C4-2B (cell line): Measurements from ENCODE around the gene KRT26.

Source experiments
- CTCF ChIP-seq: fragments of 450-650 bp; conservative IDR thresholded peaks from 2 replicates; pipeline ENCODE4 v1.5.1; 2017; ENCODE audit warnings: mild to moderate bottlenecking
- ZFX ChIP-seq: fragments of 450-650 bp; IDR thresholded peaks from 2 replicates; pipeline ENCODE4 v1.6.1; 2017

- TF ChIP-seq CTCF (no peak), ZFX (no peak)
Measured at GRCh38 chr17:40801157-40801556, 29.2 kb upstream of the KRT26 start.
